Measurements from ENCODE around the gene MORC2. TPM values are rescaled to one million over a fixed set of nuclear protein-coding genes. Genes with fewer than 3 reads are reported as not detected.

MORC2 gene
- total RNA-seq, 1 experiment from 2014 or later: 12.0 TPM

DNA sequence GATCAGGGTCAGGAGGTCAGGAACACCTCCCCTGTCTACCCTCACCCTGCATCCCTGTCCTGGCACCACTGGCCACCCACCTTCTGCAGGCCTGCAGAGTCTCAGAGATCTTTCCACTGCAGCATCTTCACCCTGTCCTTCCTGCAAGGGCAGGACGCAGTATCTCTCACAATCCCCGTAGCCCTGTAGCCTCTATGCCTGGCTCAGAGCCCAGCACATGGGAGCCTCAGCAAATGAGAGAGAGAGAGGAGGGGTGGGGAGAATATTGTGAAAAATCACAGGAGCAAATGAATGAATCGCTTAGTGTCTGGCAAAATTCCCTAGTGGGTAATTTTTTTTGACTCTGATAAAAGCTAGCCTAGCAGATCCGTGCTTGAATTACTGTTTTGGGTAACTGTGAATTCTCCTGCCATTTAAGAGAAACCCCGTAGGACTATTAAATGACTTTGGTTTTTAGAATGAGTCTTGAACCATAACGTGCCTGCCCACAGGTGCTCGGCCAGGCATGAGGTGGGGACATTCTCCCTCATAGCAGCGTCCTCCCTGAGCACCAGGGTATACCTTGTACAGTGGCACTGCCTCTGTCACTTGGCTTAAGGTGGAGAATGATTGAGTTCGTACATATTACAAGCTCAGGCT lies 91.5 kb downstream of the MORC2 start:
- intact Hi-C loops (cut with micrococcal nuclease): no loop called here
- TF ChIP-seq EZH2phosphoT487 (IDR thresholded peaks at IDR 0.05; ENCODE audit: borderline replicate concordance, low read length) (no peak), EZH2 (IDR thresholded peaks at IDR 0.05; ENCODE audit: low read length, unreplicated experiment) (no peak)
- TF ChIP-seq, protein P1, sequence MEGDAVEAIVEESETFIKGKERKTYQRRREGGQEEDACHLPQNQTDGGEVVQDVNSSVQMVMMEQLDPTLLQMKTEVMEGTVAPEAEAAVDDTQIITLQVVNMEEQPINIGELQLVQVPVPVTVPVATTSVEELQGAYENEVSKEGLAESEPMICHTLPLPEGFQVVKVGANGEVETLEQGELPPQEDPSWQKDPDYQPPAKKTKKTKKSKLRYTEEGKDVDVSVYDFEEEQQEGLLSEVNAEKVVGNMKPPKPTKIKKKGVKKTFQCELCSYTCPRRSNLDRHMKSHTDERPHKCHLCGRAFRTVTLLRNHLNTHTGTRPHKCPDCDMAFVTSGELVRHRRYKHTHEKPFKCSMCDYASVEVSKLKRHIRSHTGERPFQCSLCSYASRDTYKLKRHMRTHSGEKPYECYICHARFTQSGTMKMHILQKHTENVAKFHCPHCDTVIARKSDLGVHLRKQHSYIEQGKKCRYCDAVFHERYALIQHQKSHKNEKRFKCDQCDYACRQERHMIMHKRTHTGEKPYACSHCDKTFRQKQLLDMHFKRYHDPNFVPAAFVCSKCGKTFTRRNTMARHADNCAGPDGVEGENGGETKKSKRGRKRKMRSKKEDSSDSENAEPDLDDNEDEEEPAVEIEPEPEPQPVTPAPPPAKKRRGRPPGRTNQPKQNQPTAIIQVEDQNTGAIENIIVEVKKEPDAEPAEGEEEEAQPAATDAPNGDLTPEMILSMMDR (conservative IDR thresholded peaks at IDR 0.05; ENCODE audit: low read depth, low read length): no peak
- H3K79me2 ChIP-seq (ENCODE audit: low read length): no peaks in the 10 kb centered on the region
- DNase-seq: no peak
- no peaks in the 10 kb centered on the region for H4K20me1 ChIP-seq (ENCODE audit: low read length)
- no peaks in the 10 kb centered on the region for H3F3A ChIP-seq (ENCODE audit: low read length, unreplicated experiment)
- H3K9me3 ChIP-seq (ENCODE audit: low read length): no peaks in the 10 kb centered on the region
- H2AFZ ChIP-seq (ENCODE audit: low read length): no peak overlapping the region
- no peak overlapping the region for H3K4me3 ChIP-seq (ENCODE audit: low read length)
- H3K27ac ChIP-seq (ENCODE audit: low read length): no peak overlapping the region
- ChIA-PET CTCF (no interaction called here), POLR2A (ENCODE audit: unreplicated experiment) (no interaction called here)
- BruUV-seq (replicated peaks): no TSS peak
- no peak for ATAC-seq
- H3K27me3 ChIP-seq (ENCODE audit: low read length): no peaks in the 10 kb centered on the region
- no peak overlapping the region for H3K4me2 ChIP-seq (ENCODE audit: low read length)
- H3K9ac ChIP-seq (ENCODE audit: low read length): no peak overlapping the region
- no peaks in the 10 kb centered on the region for H3K36me3 ChIP-seq (ENCODE audit: low read depth, low read length)
- H3K4me1 ChIP-seq (ENCODE audit: insufficient read depth, low read length): no peaks in the 10 kb centered on the region
- H3K9me2 ChIP-seq (replicated peaks; ENCODE audit: low read length): no peaks in the 10 kb centered on the region

GRCh38 chr22:30876221-30876751 lies 92.3 kb downstream of the MORC2 start:
- ChIA-PET POLR2A (ENCODE audit: unreplicated experiment) (no interaction called here), CTCF (no interaction called here)
- Histone ChIP-seq H3K9ac (ENCODE audit: low read length) (no peak overlapping the region), H3K27ac (ENCODE audit: low read length) (no peak overlapping the region), H3K9me3 (ENCODE audit: low read length) (no peaks in the 10 kb centered on the region), H2AFZ (ENCODE audit: low read length) (no peak overlapping the region), H3K36me3 (ENCODE audit: low read depth, low read length) (no peaks in the 10 kb centered on the region), H3K4me1 (ENCODE audit: insufficient read depth, low read length) (no peaks in the 10 kb centered on the region), H3K79me2 (ENCODE audit: low read length) (no peaks in the 10 kb centered on the region), H3K27me3 (ENCODE audit: low read length) (no peaks in the 10 kb centered on the region), H4K20me1 (ENCODE audit: low read length) (no peaks in the 10 kb centered on the region), H3K9me2 (replicated peaks; ENCODE audit: low read length) (no peaks in the 10 kb centered on the region), H3K4me2 (ENCODE audit: low read length) (no peak overlapping the region), H3F3A (ENCODE audit: low read length, unreplicated experiment) (no peaks in the 10 kb centered on the region), H3K4me3 (ENCODE audit: low read length) (no peak overlapping the region)
- BruUV-seq (replicated peaks): no TSS peak
- intact Hi-C loops (cut with micrococcal nuclease): no loop called here
- ATAC-seq (no peak), DNase-seq (no peak)
- TF ChIP-seq EZH2 (IDR thresholded peaks at IDR 0.05; ENCODE audit: low read length, unreplicated experiment) (no peak), EZH2phosphoT487 (IDR thresholded peaks at IDR 0.05; ENCODE audit: borderline replicate concordance, low read length) (no peak)
- TF ChIP-seq, protein P1 (conservative IDR thresholded peaks at IDR 0.05; ENCODE audit: low read depth, low read length): no peak

DNA sequence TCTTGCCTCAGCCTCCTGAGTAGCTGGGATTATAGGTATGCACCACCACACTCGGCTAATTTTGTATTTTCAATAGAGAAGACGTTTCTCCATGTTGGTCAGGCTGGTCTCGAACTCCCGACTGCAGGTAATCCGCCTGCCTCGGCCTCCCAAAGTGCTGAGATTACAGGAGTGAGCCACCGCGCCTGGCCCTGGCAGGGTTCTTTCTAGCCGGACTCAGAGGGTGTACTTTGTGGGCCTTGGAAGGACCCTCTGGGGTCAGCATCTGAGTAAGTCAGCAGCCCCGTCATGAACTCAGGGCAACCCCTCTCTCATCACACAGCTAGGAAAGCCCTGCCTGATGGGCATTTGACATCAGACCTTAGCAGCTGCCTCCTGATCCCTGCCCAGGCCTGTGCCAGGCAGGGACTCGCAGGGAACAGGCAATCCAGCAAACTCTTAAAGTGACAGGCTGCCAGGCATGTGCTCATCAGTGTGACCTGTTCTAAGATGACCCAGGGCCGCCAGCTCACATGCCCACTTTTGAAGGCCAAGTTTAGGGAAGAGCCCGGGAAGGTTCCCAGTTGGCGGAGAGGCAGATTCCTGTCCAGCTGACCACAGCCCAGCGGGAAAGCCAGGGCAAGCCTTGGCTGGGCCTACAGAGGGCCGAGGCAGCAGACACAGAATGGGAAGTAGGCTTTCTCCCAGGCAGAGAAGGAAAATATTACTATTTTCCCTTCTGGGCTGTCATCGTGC lies 92.9 kb downstream of the MORC2 start:
- TF ChIP-seq, protein P1 (conservative IDR thresholded peaks at IDR 0.05; ENCODE audit: low read depth, low read length): no peak
- TF ChIP-seq EZH2 (IDR thresholded peaks at IDR 0.05; ENCODE audit: low read length, unreplicated experiment) (no peak), EZH2phosphoT487 (IDR thresholded peaks at IDR 0.05; ENCODE audit: borderline replicate concordance, low read length) (no peak)
- intact Hi-C loops (cut with micrococcal nuclease): no loop called here
- H3K27ac ChIP-seq (ENCODE audit: low read length): no peak overlapping the region
- ChIA-PET CTCF (no interaction called here), POLR2A (ENCODE audit: unreplicated experiment) (no interaction called here)
- no peak overlapping the region for H3K4me2 ChIP-seq (ENCODE audit: low read length)
- no peak for DNase-seq
- no peaks in the 10 kb centered on the region for H3K79me2 ChIP-seq (ENCODE audit: low read length)
- no peaks in the 10 kb centered on the region for H4K20me1 ChIP-seq (ENCODE audit: low read length)
- H3K9ac ChIP-seq (ENCODE audit: low read length): no peak overlapping the region
- no peaks in the 10 kb centered on the region for H3K4me1 ChIP-seq (ENCODE audit: insufficient read depth, low read length)
- BruUV-seq (replicated peaks): no TSS peak
- H3F3A ChIP-seq (ENCODE audit: low read length, unreplicated experiment): no peaks in the 10 kb centered on the region
- H2AFZ ChIP-seq (ENCODE audit: low read length): no peak overlapping the region
- H3K9me2 ChIP-seq (replicated peaks; ENCODE audit: low read length): no peaks in the 10 kb centered on the region
- no peak overlapping the region for H3K4me3 ChIP-seq (ENCODE audit: low read length)
- no peaks in the 10 kb centered on the region for H3K9me3 ChIP-seq (ENCODE audit: low read length)
- no peaks in the 10 kb centered on the region for H3K36me3 ChIP-seq (ENCODE audit: low read depth, low read length)
- ATAC-seq: no peak
- no peaks in the 10 kb centered on the region for H3K27me3 ChIP-seq (ENCODE audit: low read length)
